Pericardium fibroblast (primary cell): ENCODE measurements around the gene POU3F3. TPM values are rescaled to one million over a fixed set of nuclear protein-coding genes. Genes with fewer than 3 reads are reported as not detected.

Experiments
- total RNA-seq: library from RNA; depleted of rRNA; stranded (reverse); fragments of >200 nt; gene quantifications from 2 replicates; pipeline ENCODE4 v1.2.3, GENCODE V29; 2015

Gene POU3F3
- not detected in 2 replicates for total RNA-seq

DNA sequence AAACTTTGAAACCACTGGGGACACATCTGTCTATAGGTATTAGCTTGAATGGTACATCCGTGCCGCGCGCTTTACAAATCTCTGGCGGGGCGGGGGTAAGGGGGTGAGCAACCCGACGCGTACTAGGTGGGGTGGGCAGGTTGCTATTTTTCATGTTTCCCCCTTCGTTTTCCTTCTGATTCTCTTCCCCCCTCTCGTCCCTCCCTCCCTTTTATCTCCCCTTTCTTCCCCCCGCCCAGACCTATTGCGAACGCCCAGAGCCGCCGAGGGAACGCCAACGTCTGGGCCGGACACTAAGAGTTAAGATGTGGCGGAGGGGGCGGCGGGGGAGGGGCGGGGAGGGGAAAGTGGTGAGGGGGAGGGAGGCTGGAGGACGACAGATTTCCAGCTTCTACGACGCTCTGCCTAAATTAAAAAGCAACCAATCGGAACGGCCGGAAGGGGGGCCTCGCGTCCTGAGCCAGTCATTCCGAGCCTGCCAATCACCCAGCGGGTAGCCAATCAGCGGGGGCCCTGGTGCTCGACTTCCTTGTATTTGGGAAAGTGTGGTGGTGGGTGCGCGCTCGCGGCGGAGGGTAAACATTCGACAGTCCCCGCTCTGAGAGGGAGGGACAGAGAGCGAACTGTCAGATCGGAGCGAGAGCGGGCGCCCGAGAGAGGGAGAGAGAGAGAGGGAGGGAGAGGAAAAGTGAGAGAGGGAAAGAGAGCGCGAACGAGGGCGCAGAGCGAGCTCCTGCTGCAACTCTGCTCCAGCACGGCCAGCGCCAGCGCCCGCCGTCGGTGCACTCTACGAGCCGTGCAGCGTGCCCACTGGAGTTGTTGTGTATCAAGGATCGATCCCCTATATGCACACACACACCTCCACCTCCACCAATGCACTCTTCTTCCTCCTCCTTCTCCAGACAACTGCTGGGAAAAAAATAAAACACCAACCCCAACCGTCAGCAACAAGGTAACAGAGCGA lies at the start of gene POU3F3:
Gene POU3F3, plus strand, starts transcription at position 582 of the 964 bp plus-strand sequence. CDS start 1,396 bp downstream, outside the sequence.

Other genes starting within 250 kb of the POU3F3 start
- 13.2 and 13.4 TPM in 2 replicates for gene MRPS9, start 184.0 kb downstream of the POU3F3 start, total RNA-seq